T-helper 2 cell treated with Interferon-gamma antibody and Interleukin-4, amounts not matched to agents 100 ng/mL and 5 ng/mL, for 36 hours (primary cell): ENCODE data around the gene PALM2AKAP2. TPM values are rescaled to one million over a fixed set of nuclear protein-coding genes. Genes with fewer than 3 reads are reported as not detected.
"Not testable (repeated sequence)": the region's sequence is repeated elsewhere in the genome, so short reads cannot be mapped to it uniquely, and the experiment has no call there.

ENCODE experiments used
- intact Hi-C: fragments of 100-400 bp; cut with micrococcal nuclease; formaldehyde crosslinking; loops from one replicate; pipeline ENCODE4 v1.15.1; 2023
- total RNA-seq: library from RNA; stranded (reverse); gene quantifications from 2 replicates; pipeline ENCODE4 v1.2.3, GENCODE V29; 2022

PALM2AKAP2 gene
- total RNA-seq, 1 donor from 2014 or later = not detected

DNA sequence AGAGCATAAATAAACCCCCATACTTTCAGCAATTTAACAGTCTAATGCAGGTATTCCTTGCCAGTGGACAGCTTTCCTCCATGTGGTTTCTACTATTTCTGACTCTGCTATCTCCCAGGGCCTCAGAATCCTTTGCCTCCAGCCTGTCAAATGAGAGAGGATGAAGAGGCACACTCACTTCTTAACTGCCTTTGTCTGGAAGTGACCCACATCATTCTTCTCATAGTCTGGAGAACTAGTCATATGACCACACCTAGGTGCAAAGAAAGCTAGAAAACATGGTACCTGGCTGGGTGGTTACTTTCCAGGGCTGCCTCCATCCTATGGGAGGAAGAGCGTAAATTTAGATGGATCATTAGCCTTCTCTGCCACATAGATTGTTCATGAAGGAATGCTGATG, 22.5 kb downstream of the PALM2AKAP2 start:
- intact Hi-C loops = no loop called here

DNA sequence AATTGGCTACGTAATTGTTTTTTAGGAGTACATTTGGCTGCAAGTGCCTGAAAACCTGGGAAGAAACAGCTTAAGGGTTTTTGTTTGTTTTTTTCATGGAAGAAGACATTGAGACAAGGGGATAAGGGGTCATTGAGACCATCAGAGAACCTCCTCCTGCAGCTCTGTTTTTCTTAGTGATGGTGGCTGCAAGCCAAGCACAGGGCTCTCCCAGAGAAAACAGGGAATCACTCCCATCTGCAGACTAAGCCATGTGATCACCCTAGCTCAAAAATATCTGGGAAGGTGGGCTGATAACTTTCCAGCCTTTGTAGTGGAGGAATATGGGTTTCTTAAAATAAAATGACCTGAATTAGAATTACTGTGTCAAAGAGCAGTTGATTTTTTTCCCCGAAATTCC, 25.1 kb downstream of the PALM2AKAP2 start:
- intact Hi-C loops = no loop called here

DNA sequence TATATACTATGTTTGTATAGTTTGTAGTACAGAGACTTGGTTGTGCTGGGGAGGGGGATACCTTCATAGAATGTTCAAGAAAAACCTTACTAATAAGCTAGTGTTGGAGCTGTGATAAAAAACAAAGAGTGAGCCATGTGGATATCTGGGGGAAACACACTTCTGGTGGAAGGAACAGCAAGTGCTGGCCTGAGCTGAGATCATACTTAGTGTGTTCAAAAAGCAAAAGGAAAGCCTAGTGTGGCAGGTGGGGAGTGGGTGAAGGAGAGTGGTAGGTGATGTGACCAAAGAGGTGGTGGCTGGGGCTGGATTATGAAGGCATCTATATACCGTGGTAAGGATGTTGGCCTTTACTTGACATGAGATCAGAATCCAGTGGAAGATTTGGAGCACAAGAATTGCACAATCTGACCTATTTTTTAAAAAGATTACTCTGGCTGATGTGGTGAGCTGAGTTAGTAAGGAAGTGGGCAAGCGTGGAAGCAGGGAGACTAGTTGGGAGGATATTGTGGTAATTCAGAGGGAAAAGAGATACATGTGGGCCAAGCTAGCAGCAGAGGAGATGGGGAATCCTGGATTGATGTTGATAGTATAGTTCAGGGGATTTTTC, 26.6 kb downstream of the PALM2AKAP2 start:
- intact Hi-C loops = no loop called here

- intact Hi-C loops = no loop called here
Observed at GRCh38 chr9:109811876-109812275, 31.9 kb downstream of the PALM2AKAP2 start.

GRCh38 chr9:109812331-109812730, 32.3 kb downstream of the PALM2AKAP2 start:
- intact Hi-C loops = no loop called here

- intact Hi-C loops = no loop called here
Observed at GRCh38 chr9:109812818-109813281, 32.9 kb downstream of the PALM2AKAP2 start.

GRCh38 chr9:109813303-109813702, 33.3 kb downstream of the PALM2AKAP2 start:
- intact Hi-C loops = no loop called here

GRCh38 chr9:109813829-109814228, 33.8 kb downstream of the PALM2AKAP2 start:
- intact Hi-C loops = no loop called here

- intact Hi-C loops = loop anchor here (5.0 kb wide), 1 partner anchor 342 kb away; no protein-coding TSS in a partner anchor
Observed at GRCh38 chr9:109815366-109815947, 35.5 kb downstream of the PALM2AKAP2 start.

DNA sequence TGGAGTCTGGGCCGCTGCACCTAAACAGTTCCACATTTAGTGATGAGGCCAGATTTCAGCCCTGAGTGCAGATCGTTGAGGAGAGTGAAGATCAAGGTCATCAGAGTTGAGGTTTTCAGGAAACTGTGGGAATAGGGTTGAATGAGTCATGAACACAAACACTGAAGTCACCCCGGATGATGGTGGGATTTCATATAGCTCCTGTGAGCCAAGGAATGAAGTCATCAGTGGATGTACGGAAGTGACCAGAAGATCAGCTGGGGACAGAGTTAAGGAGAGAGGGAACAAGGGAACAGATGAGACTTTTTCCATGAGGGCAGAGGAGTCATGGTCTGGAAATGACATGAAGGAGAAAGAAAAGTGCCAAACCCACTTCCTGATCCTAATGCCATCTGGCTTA, 36.5 kb downstream of the PALM2AKAP2 start:
- intact Hi-C loops = loop anchor here (5.0 kb wide), 1 partner anchor 341 kb away; no protein-coding TSS in a partner anchor

DNA sequence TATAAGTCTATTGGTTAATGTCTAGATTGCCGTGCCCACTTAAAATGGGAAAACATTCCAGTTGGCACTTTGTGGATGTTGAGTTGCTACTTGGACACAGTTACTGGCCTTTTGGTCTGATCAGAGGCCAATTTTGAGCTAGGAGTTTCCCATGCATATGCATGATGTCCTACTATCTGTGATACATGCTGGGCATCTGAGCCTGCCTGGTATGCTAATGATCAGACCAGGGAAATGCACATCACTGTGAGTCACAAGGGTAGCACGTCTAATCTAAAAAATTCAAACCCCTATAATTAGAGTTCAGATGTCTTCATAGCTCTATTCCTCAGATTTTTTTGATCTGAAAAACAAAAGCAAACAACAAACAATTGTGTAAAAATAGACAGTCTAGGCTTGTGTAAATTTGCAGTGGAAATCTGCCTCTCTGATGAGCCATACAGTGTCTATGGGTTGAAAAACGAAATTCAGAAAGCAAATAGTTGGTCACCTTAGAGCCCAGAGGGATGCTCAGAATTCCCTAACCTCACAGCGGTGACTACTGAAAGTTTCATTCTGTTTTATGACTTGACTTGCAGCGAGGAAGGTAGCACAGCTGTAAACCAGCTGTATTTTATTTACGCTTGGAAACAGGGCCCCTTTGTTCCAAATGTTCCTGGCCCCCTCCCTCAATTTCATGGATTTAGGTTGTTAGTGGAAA, 37.3 kb downstream of the PALM2AKAP2 start:
- intact Hi-C loops = loop anchor here (5.0 kb wide), 1 partner anchor 340 kb away; no protein-coding TSS in a partner anchor

GRCh38 chr9:109817846-109818472, 38.0 kb downstream of the PALM2AKAP2 start:
- intact Hi-C loops = loop anchor here (1.0 to 5.0 kb wide), 2 partner anchors 244 to 339 kb away; no protein-coding TSS in a partner anchor

- intact Hi-C loops = no loop called here
Observed at GRCh38 chr9:109821711-109822110, 41.7 kb downstream of the PALM2AKAP2 start.

DNA sequence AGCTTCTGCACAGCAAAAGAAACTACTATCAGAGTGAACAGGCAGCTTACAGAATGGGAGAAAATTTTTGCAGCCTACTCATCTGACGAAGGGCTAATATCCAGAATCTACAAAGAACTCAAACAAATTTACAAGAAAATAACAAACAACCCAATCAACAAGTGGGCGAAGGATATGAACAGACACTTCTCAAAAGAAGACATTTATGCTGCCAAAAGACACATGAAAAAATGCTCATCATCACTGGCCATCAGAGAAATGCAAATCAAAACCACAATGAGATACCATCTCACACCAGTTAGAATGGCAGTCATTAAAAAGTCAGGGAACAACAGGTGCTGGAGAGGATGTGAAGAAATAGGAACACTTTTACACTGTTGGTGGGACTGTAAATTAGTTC, 45.4 kb downstream of the PALM2AKAP2 start:
- intact Hi-C loops = not testable (repeated sequence)

- intact Hi-C loops = no loop called here
Observed at GRCh38 chr9:109826559-109826958, 46.6 kb downstream of the PALM2AKAP2 start.

DNA sequence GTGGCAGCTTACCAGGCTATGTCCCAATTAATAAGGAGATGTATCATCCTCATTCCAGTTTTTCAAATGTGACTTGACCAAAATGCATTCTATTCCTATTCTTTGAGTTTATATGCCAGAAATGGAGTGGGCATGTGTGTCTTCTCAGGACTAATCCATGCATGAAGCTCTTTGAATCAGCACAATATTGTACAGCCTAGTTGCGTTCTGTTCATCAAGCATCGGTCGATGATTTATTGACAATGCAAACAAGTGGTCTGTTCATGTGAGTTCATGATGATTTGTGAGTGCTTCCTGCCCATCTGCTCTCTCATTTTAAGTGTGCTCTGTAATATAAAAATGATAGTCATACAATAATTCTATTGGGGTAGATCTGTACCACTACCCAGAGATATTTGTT, 48.3 kb downstream of the PALM2AKAP2 start:
- intact Hi-C loops = no loop called here
